Esophagus squamous epithelium (tissue), 5 donors: ENCODE measurements around the gene OR2T35. TPM values are rescaled to one million over a fixed set of nuclear protein-coding genes. Genes with fewer than 3 reads are reported as not detected.
"Not testable (repeated sequence)": the region's sequence is repeated elsewhere in the genome, so short reads cannot be mapped to it uniquely, and the experiment has no call there.

Experiments
- DNase-seq: peaks from one replicate; lab custom pipeline; 2025; lab: John Stamatoyannopoulos, UW
- H3K27ac ChIP-seq, 4 donors: fragments of 200-600 bp; sonication (generic); one replicate each; pipeline ENCODE4 v1.5.1; 2016 to 2019; ENCODE audit warnings: mild to moderate bottlenecking in 1 of 4
- H3K27me3 ChIP-seq, 4 donors: fragments of 200-600 bp; sonication (generic); 1 replicate in 3 of 4; 2 replicates in 1 of 4; pipeline versions ENCODE4 v1.5.1 to v1.6.0; 2017 to 2021; ENCODE audit warnings: antibody characterized with exemption in 1 of 4
- H3K36me3 ChIP-seq, 3 donors: fragments of 200-600 bp; sonication (generic); one replicate each; pipeline ENCODE4 v1.5.1; 2016 to 2019
- H3K4me1 ChIP-seq, 3 donors: fragments of 200-600 bp; sonication (generic); one replicate each; pipeline ENCODE4 v1.5.1; 2017 to 2019
- H3K4me3 ChIP-seq, 4 donors: fragments of 200-600 bp; sonication (generic); 1 replicate in 3 of 4; 2 replicates in 1 of 4; pipeline ENCODE4 v1.5.1; 2016 to 2019; ENCODE audit warnings: mild to moderate bottlenecking in 2 of 4, moderate library complexity in 1 of 4
- H3K9me3 ChIP-seq, 3 donors: fragments of 200-600 bp; sonication (generic); one replicate each; pipeline ENCODE4 v1.5.1; 2016 to 2019
- CTCF ChIP-seq, 6 experiments: fragments of 450-650 bp in 4 of 6; fragments of 200-600 bp in 2 of 6; sonication (generic) in 2 of 6; IDR thresholded peaks; one replicate each; pipeline ENCODE4 v1.5.1; 2016 to 2019; ENCODE audit warnings: antibody characterized with exemption in 6 of 6, mild to moderate bottlenecking in 4 of 6, moderate library complexity in 4 of 6
- POLR2A ChIP-seq, 4 donors: fragments of 450-650 bp; IDR thresholded peaks; one replicate each; pipeline ENCODE4 v1.6.1; 2017; ENCODE audit warnings: antibody characterized with exemption in 4 of 4, mild to moderate bottlenecking in 4 of 4, moderate library complexity in 3 of 4
- WGBS, 2 donors: methylation state at CpG; one replicate each; pipeline ENCODE4 v1.1.5; 2018; 5-methylcytosine and 5-hydroxymethylcytosine counted together
- intact Hi-C: fragments of 100-400 bp; cut with DNase I; formaldehyde crosslinking; loops from one replicate; pipeline ENCODE4 v1.15.0; 2022
- total RNA-seq, 4 donors: library from RNA; depleted of rRNA; stranded (reverse); fragments of >200 nt; gene quantifications; one replicate each; pipeline ENCODE4 v1.1.0, GENCODE V29; 2016
- donor health status: DM: yes; HTN: yes; CAD: no.

Gene OR2T35
- total RNA-seq, 4 donors from 2014 or later, result not detected

DNA sequence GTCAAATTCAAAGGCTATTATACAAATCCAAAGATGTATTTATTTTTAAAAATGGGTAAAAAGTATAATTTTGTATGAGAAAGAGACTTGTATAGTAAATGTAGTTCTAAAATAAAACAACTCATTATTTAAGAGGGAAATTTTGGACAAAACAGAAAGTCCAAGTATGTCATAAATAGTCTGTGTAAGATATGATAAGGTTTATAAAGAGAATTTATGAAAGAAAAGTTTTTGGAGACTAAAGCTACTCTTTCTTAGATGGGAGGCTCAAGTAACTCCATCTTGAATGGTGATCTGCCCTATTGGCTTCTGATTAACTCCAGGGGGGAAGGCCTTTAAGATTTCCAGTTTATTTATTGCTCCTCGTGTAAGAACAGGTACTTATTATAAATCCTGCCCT lies 24.9 kb upstream of the OR2T35 start:
- H3K4me1 ChIP-seq, result no peaks in the 10 kb centered on the region
- 40 to 41% methylated on average over 1 of the region's 1 CpG for WGBS, 2 donors
- intact Hi-C loops, result no loop called here

DNA sequence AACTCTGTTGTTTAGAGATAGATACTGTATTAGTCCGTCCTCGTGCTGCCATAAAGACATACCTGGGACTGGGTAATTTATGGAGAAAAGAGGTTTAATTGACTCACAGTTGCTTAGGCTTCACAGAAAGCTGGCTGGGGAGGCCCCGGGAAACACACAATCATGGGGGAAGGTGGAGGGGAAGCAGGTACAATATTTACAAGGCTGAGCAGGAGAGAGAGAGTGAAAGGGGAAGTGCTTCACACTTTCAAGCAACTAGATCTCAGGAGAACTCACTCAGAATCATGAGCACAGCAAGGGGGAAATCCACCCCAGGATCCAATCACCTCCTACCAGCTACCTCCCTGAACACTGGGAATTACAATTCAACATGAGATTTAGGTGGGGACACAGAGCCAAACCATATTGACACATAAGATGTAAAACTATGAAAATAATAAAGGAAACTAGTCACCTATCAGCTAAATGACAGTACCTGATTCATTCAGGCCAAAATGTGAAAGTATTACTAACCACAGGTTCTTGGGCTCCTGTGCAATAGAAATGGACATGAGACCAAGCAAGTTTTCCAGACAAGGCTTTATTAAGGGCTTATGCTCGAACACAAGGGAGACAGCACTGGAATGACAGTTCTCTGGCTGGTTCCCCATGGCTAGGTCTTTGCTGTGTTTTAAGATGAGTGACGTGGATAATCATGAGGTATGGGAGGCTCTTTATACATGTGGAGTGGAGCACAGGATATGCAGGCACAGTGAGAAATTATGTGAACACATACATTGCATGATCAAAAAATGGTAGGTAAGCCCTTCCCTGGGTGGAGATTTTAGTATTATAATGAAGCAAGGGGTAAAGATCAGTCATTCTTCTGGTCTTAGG lies 18.6 kb upstream of the OR2T35 start:
- H3K27ac ChIP-seq, H3K27me3 ChIP-seq, intact Hi-C loops, H3K4me3 ChIP-seq, DNase-seq, H3K9me3 ChIP-seq, H3K36me3 ChIP-seq, H3K4me1 ChIP-seq: not testable (repeated sequence)
- 56 to 61% methylated on average over 5 of the region's 5 CpGs for WGBS, 2 donors

More for the DNA sequence above, 24.9 kb upstream of the OR2T35 start:
- H3K4me3 ChIP-seq, result no peak overlapping the region
- TF ChIP-seq CTCF (IDR thresholded peaks at IDR 0.05) (no peak), POLR2A (IDR thresholded peaks at IDR 0.05) (no peak)
- no peak overlapping the region for H3K27ac ChIP-seq
- no peaks in the 10 kb centered on the region for H3K27me3 ChIP-seq
- H3K36me3 ChIP-seq, result no peaks in the 10 kb centered on the region
- DNase-seq, result no peak
- peaks cover 0 to 6% (median 5%) of the 10 kb centered on the region in 3 donors for H3K9me3 ChIP-seq

- H3K36me3 ChIP-seq, H3K27me3 ChIP-seq, H3K9me3 ChIP-seq, intact Hi-C loops, H3K4me1 ChIP-seq, DNase-seq, H3K27ac ChIP-seq, H3K4me3 ChIP-seq: not testable (repeated sequence)
- WGBS, 2 donors, result 81 to 91% methylated on average over 1 to 3 of the region's 6 CpGs
Measured at GRCh38 chr1:248656797-248657196, 11.7 kb upstream of the OR2T35 start.

GRCh38 chr1:248655354-248655753 lies 10.3 kb upstream of the OR2T35 start, which contains the start of gene OR2T27:
TSS of gene OR2T27 (minus strand) at chr1:248655528. CDS start at chr1:248650884, 4,644 bp downstream.
- H3K9me3 ChIP-seq, DNase-seq, intact Hi-C loops, H3K4me3 ChIP-seq, H3K36me3 ChIP-seq, H3K27ac ChIP-seq, H3K27me3 ChIP-seq, H3K4me1 ChIP-seq: not testable (repeated sequence)
- 50% methylated on average over 1 of the region's 3 CpGs; no CpG with 5 or more reads in 1 of the 2 donors for WGBS, 2 donors

- WGBS, 2 donors, result no CpG with 5 or more reads among the region's 1 CpG
- DNase-seq, H3K9me3 ChIP-seq, H3K4me3 ChIP-seq, intact Hi-C loops, H3K27me3 ChIP-seq, H3K4me1 ChIP-seq, H3K27ac ChIP-seq, H3K36me3 ChIP-seq: not testable (repeated sequence)
Measured at GRCh38 chr1:248648770-248649536, 3.9 kb upstream of the OR2T35 start.

DNA sequence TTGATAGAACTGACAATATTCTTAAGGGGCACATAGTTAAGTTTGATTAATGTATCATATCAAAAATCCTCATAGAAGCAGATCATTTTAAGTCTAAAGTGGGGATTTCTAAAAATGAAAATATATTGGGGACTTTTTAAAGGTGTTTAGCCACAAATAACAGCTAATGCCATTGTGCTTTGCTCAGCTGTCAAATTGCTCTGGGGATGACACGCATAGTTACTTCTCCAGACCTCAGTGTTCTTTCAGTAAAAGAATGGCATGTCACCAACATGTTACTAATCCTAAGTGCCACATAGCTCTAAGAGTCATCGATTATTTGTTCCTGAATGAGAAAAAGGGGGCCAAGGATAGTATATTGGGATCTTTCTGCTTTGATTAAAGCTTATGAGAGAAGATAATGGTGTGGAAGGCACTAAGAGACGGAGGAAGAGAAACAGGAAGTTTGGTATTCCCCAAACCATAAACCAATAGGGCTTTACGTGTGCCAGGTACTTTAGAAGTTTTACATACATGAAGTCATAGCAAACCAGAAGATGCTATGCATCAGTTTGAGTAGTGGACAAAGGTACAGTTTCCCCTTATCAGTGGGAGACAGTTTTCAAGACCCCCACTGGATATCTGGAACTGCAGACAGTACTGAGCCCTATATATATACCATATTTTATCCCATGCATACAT lies 2.0 kb downstream of the OR2T35 start:
- H3K27me3 ChIP-seq, H3K9me3 ChIP-seq, H3K4me3 ChIP-seq, intact Hi-C loops, H3K27ac ChIP-seq, DNase-seq, H3K4me1 ChIP-seq, H3K36me3 ChIP-seq: not testable (repeated sequence)
- WGBS, 2 donors, result no CpG with 5 or more reads among the region's 4 CpGs

DNA sequence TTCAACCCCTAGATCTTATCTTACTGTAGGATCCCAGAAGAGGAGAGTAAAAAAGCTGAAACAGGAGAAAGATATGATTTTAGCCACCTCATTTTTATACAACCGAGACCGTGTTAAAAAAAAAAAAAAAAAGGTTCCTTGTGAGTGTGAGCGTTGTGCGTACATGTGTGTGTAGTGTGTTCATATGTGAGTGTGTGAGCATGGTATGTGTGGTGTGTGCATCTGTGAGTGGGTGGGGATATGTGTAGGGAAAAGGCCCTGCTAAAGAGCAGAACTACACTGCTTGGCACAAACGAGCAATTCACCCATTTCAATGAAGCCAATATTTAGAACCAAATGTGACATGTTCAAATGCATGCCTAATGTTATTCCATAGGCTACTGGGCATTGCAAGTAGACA lies 3.5 kb downstream of the OR2T35 start:
- intact Hi-C loops, DNase-seq, H3K27me3 ChIP-seq, H3K4me3 ChIP-seq, H3K4me1 ChIP-seq, H3K27ac ChIP-seq, H3K9me3 ChIP-seq, H3K36me3 ChIP-seq: not testable (repeated sequence)
- WGBS, 2 donors, result no CpG with 5 or more reads among the region's 5 CpGs

- DNase-seq, H3K36me3 ChIP-seq, H3K27ac ChIP-seq, H3K9me3 ChIP-seq, H3K27me3 ChIP-seq, H3K4me3 ChIP-seq, H3K4me1 ChIP-seq, intact Hi-C loops: not testable (repeated sequence)
- WGBS, 2 donors, result no CpG with 5 or more reads among the region's 3 CpGs
Measured at GRCh38 chr1:248640906-248641305, 4.2 kb downstream of the OR2T35 start.

DNA sequence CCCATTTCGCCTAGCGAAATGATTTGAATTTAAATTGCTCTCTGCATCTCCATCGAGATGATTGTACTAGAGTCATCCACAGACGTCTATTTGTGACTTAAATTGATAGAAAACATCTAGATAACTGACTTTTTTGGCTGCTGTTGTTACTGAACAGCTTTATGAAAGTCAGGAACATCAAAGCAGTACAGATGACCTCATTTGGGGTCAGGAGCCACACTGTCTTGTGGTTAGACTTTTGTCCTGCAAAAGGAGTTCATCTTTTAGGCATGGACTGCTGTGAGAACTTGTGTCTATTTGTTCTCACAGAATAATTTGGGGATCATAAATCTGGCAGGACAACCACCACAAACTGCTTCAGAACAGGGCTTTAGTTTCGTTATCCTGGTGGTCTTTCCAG lies 5.4 kb downstream of the OR2T35 start:
- H3K36me3 ChIP-seq, DNase-seq, H3K4me3 ChIP-seq, H3K9me3 ChIP-seq, intact Hi-C loops, H3K27me3 ChIP-seq, H3K27ac ChIP-seq, H3K4me1 ChIP-seq: not testable (repeated sequence)
- WGBS, 2 donors, result no CpG with 5 or more reads among the region's 5 CpGs

DNA sequence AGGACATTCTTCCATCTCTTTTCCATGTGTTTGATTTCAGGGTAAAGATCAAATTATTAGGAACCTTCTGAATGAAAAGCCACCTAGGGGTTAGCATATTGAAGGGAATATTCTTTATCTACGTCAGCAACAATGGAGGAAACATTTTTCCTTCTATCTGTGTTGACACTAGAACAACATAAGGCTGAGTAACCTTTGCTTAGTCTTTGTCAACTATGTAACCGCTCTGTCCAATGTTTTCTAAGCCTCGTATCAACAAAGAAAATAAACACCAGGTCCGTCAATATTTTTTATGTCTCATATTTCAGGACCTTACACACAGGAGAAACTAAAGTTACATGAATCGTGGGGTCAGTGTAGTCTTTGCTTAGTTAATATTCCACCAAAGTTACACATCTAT lies 8.5 kb downstream of the OR2T35 start:
- WGBS, 2 donors, result 20% methylated on average over 1 of the region's 5 CpGs; no CpG with 5 or more reads in 1 of the 2 donors

DNA sequence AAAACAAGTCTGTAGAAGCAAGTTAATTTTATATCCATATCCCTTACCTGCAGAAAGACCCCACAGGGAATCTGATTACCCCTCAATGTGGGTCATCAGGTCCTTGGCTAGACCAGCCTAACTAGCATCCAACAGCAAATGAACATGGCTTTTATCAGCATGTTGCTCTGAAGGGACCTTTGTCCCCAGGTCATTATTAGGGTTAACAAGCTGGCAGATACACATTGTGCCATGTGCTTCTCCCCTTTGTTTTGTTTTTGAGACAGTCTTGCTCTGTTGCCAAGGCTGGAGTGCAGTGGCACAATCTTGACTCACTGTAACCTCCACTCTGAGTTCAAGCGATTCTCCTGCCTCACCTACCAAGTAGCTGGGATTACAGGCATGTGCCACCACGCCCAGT lies 10.1 kb downstream of the OR2T35 start, which contains the start of gene OR2T11:
OR2T11 (minus strand) TSS at position 101 of the 400 bp plus-strand sequence. CDS start 7,963 bp downstream, outside the sequence.
- intact Hi-C loops, H3K36me3 ChIP-seq, H3K4me3 ChIP-seq, DNase-seq, H3K9me3 ChIP-seq, H3K4me1 ChIP-seq, H3K27me3 ChIP-seq, H3K27ac ChIP-seq: not testable (repeated sequence)
- WGBS, 2 donors, result no CpG with 5 or more reads among the region's 2 CpGs

More for the DNA sequence above, 8.5 kb downstream of the OR2T35 start:
- H3K4me1 ChIP-seq, H3K4me3 ChIP-seq, H3K9me3 ChIP-seq, intact Hi-C loops, H3K36me3 ChIP-seq, DNase-seq, H3K27me3 ChIP-seq, H3K27ac ChIP-seq: not testable (repeated sequence)
